ENCODE measurements around the gene SERPINA7. TPM values are rescaled to one million over a fixed set of nuclear protein-coding genes. Genes with fewer than 3 reads are reported as not detected.
"Not testable (repeated sequence)": the region's sequence is repeated elsewhere in the genome, so short reads cannot be mapped to it uniquely, and the experiment has no call there.

SERPINA7 gene
- total and polyA plus RNA-seq, 7 donors: not detected

DNA sequence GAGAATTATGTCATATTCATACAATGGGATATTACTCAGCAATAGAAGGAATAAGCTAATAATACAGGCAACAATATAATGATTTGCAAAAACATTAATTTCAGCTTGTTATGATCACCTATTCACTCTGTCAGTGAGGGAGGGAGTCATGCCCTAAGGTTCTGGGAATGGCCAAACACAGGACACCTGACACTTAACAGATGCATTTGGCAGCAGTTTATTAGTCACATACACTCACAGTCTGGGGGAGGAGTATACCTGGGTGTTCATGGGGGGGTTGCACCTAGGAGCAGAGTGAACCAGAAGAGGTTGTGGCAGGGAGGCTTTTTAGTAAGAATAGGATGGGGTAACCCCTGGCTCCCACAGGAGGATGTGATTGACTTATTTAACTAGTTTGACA lies 38.3 kb downstream of the SERPINA7 start:
- TF ChIP-seq POLR2A (IDR thresholded peaks at IDR 0.05) (no peak), POLR2AphosphoS5 (IDR thresholded peaks at IDR 0.05) (no peak), EP300 (IDR thresholded peaks at IDR 0.05) (no peak)
- TF ChIP-seq, protein P1, sequence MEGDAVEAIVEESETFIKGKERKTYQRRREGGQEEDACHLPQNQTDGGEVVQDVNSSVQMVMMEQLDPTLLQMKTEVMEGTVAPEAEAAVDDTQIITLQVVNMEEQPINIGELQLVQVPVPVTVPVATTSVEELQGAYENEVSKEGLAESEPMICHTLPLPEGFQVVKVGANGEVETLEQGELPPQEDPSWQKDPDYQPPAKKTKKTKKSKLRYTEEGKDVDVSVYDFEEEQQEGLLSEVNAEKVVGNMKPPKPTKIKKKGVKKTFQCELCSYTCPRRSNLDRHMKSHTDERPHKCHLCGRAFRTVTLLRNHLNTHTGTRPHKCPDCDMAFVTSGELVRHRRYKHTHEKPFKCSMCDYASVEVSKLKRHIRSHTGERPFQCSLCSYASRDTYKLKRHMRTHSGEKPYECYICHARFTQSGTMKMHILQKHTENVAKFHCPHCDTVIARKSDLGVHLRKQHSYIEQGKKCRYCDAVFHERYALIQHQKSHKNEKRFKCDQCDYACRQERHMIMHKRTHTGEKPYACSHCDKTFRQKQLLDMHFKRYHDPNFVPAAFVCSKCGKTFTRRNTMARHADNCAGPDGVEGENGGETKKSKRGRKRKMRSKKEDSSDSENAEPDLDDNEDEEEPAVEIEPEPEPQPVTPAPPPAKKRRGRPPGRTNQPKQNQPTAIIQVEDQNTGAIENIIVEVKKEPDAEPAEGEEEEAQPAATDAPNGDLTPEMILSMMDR (IDR thresholded peaks at IDR 0.05): no peak
- Histone ChIP-seq H3K27me3 (no peaks in the 10 kb centered on the region), H3K9me3 (no peaks in the 10 kb centered on the region), H3K27ac (no peak overlapping the region), H3K4me3 (no peak overlapping the region), H3K4me1 (no peaks in the 10 kb centered on the region), H3K36me3 (no peaks in the 10 kb centered on the region)
- no peak for DNase-seq
- intact Hi-C loops (cut with DNase I): no loop called here

DNA sequence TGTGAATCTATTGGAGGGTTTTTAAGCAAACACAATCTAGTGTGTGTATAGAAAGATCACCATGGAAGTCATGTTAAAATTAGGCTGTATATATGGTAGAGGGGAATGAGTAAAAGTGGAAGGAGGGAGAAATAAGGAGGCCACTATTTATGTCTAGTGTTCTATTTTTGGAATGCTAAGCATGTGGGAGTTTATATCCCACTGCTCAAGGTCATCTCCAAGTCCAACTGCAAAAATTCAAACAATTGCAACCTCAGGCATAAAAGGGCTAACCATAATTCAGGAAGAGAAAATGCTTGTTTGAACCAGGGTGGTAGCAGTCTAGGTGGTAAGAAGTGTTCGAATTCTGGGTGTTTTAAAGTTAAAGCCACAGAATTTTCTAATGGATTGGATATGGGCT lies 39.2 kb downstream of the SERPINA7 start:
- no peaks in the 10 kb centered on the region for H3K36me3 ChIP-seq
- WGBS, 2 donors: 63 to 70% methylated on average over 1 of the region's 1 CpG
- intact Hi-C loops (cut with DNase I): no loop called here

DNA sequence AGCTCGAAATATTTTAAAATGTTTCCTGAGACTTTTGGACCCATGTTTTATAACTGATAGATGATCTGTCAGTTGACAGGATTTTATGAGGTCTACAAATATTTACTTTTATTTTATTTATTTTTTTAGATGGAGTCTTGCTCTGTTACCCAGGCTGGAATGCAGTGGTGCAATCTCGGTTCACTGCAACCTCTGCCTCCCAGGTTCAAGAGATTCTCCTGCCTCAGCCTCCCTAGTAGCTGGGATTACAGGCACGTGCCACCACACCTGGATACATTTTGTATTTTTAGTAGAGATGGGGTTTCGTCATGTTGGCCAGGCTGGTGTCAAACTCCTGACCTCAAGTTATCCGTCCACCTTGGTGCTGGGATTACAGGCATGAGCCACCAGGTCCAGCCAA lies 50.0 kb downstream of the SERPINA7 start:
- H3K36me3 ChIP-seq; intact Hi-C loops (cut with DNase I); H3K9me3 ChIP-seq; H3K27ac ChIP-seq; H3K4me1 ChIP-seq; H3K4me3 ChIP-seq; H3K27me3 ChIP-seq; DNase-seq: not testable (repeated sequence)
- WGBS, 2 donors: 45 to 77% methylated on average over 5 of the region's 5 CpGs

More for the DNA sequence above, 39.2 kb downstream of the SERPINA7 start:
- no peak overlapping the region for H3K4me3 ChIP-seq
- DNase-seq: no peak
- no peaks in the 10 kb centered on the region for H3K4me1 ChIP-seq
- H3K9me3 ChIP-seq: no peaks in the 10 kb centered on the region
- H3K27me3 ChIP-seq: no peaks in the 10 kb centered on the region
- no peak overlapping the region for H3K27ac ChIP-seq
- TF ChIP-seq POLR2A (IDR thresholded peaks at IDR 0.05) (no peak), POLR2AphosphoS5 (IDR thresholded peaks at IDR 0.05) (no peak), EP300 (IDR thresholded peaks at IDR 0.05) (no peak)
- TF ChIP-seq, protein P1 (IDR thresholded peaks at IDR 0.05): no peak

Other genes starting within 250 kb of the SERPINA7 start
- 1 to 10 TPM; 1.2 to 6.1 (median 4.6) TPM for gene NRK, start 216.2 kb downstream of the SERPINA7 start, total RNA-seq
- under 1 TPM in 2 of 3 donors, not detected in 1; under 0.01 to 0.10 TPM for gene NRK, start 216.2 kb downstream of the SERPINA7 start, polyA plus RNA-seq
- gene PWWP3B, start 129.6 kb upstream of the SERPINA7 start, total RNA-seq: under 1 TPM; 0.33 to 0.55 (median 0.45) TPM
- gene PWWP3B, start 129.6 kb upstream of the SERPINA7 start, polyA plus RNA-seq: under 1 TPM; under 0.01 to 0.23 (median 0.10) TPM